GM15510 (cell line): ENCODE measurements around the gene CAMSAP1.

ENCODE experiments used
- POLR2A ChIP-seq: IDR thresholded peaks from 3 replicates; pipeline ENCODE4 v1.6.1; 2011; ENCODE audit warnings: borderline replicate concordance; ENCODE audit not compliant: insufficient read length; ENCODE audit errors: extremely low read depth

Gene CAMSAP1

DNA sequence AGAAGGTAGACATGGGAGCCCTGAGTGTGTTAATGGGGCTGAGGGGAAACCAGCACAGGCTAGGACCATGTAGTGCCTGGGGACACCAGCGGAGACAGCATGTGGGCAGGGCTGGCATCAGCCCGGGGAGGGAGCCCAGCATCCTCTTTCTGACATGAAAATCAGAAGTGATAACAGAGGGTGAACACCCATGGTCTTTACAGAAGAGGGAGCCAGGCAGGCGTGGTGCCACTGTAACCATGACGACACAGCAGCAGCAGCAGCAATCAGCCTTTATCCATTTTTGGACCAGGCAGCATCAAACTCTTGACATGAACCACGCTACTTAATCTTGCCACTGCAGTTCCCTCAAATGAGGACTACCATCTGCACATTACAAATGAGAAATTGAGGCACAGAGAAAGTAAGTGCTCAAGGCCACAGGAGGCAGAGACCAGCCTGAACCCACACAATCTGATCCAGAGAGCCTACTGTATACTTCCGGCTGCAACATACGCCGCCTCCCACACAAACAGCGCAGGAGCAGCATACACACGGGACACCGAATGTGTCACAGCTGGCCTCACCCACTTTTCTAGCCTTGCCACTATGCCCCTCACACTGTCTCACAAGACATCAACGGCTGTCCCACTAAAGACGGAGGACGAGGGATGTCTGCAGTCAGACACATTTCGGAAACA, 23.8 kb downstream of the CAMSAP1 start:
- TF ChIP-seq POLR2A: no peak

GRCh38 chr9:135882011-135882410, 25.3 kb downstream of the CAMSAP1 start:
- TF ChIP-seq POLR2A: no peak

DNA sequence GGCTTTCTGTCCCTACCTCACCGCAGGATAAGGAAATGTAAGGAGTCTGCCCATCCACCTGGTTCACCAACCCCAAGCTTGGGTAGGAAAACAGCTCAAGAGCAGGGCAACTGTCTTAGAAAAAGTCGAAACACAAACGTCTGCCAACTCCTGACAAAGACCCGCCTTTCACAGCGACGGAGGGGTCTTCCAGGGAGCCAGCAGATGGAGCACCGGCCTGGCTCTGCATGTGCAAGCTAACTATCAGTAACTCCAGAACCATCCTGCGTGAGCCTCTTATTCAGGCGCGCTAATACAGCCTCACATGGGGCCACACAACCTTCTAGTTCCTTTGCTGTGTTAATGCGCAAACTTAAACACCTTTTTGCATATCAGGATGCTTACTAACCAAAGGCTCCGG, 26.9 kb downstream of the CAMSAP1 start:
- no peak for TF ChIP-seq POLR2A

DNA sequence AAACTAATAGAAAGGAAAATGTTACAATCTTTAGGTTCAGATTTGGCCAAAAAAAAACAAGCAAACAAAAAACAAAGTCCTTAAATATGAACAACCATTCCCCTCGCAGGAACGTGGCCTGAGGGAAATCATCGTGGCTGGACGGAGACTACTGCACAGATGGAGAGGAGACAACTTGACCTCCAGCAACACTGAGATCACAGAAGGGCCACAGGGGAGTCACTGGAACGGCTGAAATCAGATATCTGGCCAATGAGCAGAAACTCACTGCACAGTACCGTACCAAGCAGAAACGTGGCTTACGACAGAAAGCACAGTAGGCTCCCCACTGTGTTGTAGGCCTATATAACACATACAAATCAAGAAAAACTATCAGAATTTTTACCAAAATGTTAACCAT, 27.7 kb downstream of the CAMSAP1 start:
- no peak for TF ChIP-seq POLR2A

- TF ChIP-seq POLR2A: no peak
Observed at GRCh38 chr9:135879237-135879601, 28.1 kb downstream of the CAMSAP1 start.

DNA sequence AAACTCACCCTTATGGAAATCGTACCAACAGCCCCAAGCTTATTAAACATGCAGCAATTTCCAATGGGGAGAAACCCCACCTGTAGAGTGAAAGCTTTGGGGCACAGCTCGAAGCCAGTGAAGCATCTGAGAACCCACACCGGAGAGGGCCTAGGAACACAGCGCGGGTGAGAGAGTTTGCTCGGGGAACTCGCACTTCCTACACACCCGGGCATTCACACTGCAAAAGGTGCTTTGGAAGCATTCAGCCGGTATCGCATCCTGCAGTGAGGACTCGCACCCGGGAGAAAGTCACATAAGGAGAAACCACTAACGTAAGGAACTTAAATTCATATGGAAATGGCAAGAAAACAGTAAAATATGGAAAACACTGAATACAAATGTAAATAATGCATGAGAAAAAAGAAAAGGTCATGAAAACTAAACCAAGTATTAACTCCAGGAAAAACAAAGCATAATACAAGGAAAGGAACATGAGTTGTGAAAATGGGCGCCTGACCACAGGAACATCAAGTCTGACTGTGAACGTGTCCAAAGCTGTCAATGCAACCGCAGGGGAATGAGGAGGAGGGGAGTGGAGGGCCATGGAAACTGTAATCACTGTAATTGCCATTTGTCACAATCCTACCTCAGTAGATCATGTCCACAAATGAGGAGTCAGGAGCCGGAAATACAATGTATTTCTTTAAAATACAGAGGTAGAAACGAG, 28.7 kb downstream of the CAMSAP1 start:
- TF ChIP-seq POLR2A: no peak

DNA sequence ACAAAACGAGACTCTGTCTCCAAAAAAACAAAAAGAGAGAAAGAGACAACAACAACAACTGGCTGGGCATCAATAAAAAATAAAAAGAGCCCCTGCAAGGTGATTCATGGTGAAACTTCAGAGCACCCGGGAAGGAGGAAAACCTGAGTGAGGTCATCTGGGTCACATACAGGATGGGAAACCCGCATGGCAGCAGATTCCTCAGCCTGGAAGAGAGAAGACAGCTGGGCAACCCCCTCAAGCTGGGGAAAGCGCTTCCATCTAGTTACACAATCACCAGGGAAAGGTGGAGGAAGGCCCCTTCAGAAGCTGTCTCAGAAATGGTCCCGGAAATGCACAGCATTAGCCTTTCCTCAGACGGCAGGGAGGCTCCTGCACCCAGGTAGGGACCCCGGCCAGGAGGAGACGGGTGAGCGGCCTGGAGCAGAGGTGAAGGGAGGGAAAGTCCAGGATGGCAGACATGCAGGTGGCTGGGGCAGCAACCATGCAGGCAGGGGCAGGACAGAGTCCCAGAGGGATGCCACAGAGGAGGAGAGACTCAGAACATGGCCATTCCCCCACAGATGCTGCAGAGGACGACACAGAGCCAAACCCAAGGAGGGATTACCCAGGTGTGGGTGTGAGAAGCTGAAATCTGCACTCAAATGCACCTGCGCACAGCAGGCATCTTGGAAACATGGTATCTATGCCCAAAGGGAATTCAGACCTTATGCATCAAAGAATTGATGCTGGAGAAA, 29.4 kb downstream of the CAMSAP1 start:
- TF ChIP-seq POLR2A: no peak

DNA sequence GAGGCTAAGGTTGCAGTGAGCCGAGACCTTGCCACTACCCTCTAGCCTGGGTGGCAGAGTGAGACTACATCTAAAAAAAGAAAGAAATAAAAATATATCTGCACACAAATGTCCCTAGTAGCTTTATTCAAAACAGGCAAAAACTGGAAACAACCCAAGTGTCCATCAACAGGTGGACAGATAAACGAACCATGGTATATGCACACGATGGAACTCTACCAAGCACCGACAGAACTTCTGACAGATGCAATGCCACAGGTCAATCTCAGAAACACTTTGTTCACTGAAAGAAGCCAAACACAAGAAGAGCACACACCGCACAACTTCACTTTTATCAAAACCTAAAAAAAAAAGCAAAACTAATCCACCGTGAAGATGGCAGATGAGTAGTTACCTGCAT, 30.4 kb downstream of the CAMSAP1 start:
- TF ChIP-seq POLR2A: no peak

DNA sequence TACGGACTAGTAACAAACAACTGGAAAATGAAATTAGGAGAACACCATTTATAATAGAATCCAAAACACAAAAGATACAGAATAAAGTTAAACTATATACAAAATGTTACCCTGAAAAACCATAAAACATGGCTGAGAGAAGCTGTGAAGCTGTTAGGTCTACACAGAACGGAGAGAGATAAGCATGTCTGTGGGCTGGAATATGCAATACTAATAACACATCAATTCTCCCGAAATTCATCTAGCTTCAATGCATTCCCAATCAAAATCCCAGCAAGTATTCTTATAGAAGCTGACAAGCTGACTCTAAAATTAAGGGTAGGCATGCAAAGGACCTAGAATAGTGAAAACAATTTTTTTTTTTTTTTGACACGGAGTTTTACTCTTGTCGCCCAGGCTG, 32.5 kb downstream of the CAMSAP1 start:
- TF ChIP-seq POLR2A: no peak

DNA sequence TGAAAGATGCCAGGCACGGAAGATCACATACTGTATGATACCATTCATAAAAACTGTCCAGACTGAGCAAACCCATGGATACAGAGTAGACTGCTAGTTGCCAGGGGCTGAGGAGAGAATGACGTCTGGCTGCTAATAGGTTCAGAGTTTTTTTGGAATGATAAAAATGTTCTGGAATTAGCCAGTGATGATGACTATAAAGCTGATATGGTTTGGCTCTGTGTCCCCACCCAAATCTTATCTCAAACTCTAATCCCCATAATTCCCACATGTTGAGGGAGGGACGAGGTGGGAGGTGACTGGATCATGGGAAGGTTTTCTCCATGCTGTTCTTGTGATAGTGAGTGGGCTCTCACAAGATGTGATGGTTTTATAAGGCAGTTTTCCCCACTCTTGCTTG, 37.4 kb downstream of the CAMSAP1 start:
- TF ChIP-seq POLR2A: no peak

DNA sequence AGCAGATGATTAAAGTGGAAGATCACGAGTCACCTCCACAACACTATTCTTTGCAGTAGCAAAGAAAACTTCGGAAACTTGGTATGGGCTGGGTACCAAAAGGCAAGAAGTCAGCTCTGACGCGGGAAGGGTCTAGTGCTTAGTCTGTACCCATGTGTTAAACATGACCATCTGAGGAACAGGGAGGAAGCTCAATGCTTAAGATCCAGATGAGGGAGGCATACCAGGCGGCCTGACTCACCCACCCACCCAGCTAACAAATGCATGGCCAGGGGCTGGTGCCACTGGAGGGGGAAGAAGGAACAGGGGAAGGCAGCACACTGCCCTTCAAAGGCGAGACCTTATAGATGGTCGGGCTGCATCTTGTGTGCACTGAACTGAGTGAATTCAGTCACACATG, 41.8 kb downstream of the CAMSAP1 start:
- no peak for TF ChIP-seq POLR2A

DNA sequence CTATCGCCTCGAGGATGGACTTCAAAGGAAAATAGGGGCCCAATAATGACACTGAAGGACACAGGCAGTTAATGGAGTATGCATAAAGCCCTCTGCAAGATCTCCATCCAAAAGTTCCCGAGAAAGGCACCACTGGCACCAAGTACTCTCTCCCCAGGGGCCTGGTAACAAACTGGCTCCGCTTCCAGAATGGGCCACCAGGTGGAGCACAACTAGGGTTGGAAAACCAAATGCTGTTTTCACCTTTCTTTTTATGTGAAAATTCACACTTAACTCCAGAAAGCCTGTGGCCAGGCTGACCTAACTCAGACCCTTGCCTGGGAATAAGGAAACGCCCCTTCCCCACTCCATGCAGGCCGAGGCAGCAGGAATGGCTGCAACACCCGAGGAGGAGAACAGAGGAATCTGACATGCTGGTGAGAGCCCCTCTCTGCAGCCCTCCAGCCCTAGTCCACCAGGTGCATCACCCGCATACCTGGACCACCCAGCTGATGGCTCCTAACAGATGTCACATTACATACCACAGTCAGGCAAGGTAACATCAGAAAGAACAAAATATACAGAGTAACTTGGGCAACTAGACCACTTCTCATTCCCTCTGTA, 42.8 kb downstream of the CAMSAP1 start:
- no peak for TF ChIP-seq POLR2A

DNA sequence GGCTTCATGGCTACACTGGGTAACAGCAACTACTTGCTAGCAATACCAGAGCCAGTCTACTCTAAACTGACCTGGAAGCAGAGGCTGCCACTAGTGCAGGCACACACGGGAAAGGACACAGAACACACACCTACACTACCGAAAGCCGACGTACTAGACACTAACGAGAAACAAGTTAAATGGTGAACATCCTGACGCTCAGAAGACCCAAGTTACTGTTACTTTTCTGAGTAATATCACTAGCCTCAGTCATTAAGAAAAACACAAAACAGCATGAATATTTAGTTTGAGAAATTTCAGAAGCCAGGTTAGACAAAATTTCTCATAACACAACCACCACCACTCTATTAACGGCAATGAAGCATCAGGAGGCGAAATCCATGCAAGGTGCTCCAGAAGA, 44.5 kb downstream of the CAMSAP1 start:
- no peak for TF ChIP-seq POLR2A

DNA sequence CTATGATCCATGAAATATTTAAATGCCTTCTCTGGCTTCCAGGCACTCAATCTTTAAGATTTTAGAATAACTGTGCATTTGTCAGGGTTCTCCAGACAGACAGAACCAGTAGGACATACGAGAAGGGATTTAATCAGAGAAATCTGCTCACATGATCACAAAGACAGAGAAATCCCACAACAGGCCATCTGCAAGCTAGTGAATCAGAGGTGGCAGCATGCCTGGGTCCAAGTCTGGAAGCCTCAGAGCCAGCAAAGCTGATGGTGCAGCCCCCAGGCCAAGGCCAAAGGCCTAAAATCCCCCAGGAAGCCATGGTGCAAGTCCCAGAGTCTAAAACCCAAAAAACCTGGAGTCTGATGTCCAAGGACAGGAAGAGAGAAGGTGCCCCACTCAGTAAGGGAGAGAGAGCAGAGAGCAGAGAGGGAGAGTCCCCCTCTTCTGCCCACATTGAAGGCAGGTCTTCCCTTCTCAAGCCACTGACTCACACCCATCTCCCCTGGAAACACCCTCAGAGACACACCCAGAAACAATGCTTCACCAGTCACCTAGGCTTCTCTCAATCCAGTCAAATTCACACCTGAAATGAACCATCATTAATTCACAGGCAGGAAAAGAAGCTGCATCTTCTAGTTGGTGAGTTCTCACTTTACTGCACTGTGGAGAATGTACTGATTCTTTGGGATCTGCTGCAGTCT, 48.7 kb downstream of the CAMSAP1 start:
- no peak for TF ChIP-seq POLR2A

DNA sequence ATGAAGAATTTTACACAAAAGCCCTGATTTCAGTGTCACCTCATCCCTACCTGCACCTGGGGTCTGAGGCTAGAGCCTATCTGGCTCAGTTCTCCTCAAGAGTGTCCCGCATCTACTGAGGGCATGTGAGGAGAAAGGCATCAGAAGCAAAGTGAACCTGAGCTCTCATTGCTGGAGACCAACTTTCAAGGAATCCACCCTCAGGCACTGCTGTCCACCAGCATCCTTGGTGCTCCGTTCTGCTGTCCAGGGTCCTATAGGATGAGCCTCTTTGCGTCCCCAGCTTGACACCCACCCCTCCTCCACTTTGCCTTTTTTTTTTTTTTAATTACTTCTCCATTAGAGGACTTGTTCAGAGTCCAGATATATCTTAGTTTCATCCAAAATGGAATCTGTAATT, 49.5 kb downstream of the CAMSAP1 start:
- TF ChIP-seq POLR2A: no peak

GRCh38 chr9:135857371-135857786, 50.0 kb downstream of the CAMSAP1 start:
- TF ChIP-seq POLR2A: no peak

DNA sequence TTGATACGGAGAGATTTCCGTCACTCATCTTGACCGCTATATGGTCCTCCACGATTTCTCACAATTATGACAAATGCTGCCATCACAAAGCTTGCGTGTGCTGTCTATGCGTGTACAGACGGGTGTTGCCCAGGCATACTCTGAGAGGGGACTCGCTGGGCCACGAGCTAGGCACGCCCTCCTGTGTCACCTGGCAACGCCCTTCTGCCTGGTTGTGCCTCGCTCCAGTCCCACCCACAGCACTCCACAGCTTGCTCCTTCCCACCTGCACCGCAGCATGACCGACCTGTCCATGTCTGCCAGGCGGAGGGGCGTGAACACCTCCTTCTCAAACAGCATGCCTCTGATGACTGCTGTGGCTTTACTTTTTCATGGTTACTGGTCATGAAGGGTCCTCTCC, 55.6 kb downstream of the CAMSAP1 start:
- no peak for TF ChIP-seq POLR2A
